Psoas muscle (tissue), 8 donors: ENCODE results near the gene SSU72. TPM values are rescaled to one million over a fixed set of nuclear protein-coding genes. Genes with fewer than 3 reads are reported as not detected.
"Not testable (repeated sequence)": the region's sequence is repeated elsewhere in the genome, so short reads cannot be mapped to it uniquely, and the experiment has no call there.

Experiments used
- ATAC-seq, 4 donors: fragments of 200-7000 bp; cut with Tn5 transposase; one replicate each; pipeline ENCODE4 v1.9.1; 2020; ENCODE audit warnings: moderate library complexity in 3 of 4, mild to moderate bottlenecking in 2 of 4
- DNase-seq, 2 donors: peaks; one replicate each; pipeline ENCODE4 v3.0.0-alpha.2; 2020
- H3K27ac ChIP-seq: fragments of 200-600 bp; one replicate; pipeline ENCODE4 v1.8.0; 2022
- H3K27me3 ChIP-seq, 3 donors: fragments of 200-600 bp in 1 of 3; one replicate each; pipeline versions ENCODE4 v1.6.1 to v1.8.0; 2013 to 2022; ENCODE audit warnings: low read length in 2 of 3, mild to moderate bottlenecking in 2 of 3, moderate library complexity in 1 of 3; ENCODE audit not compliant: insufficient read depth in 3 of 3
- H3K36me3 ChIP-seq, 2 donors: fragments of 200-600 bp in 1 of 2; one replicate each; pipeline versions ENCODE4 v1.6.1 to v1.8.0; 2013 to 2022; ENCODE audit warnings: low read depth in 1 of 2, mild to moderate bottlenecking in 1 of 2, moderate library complexity in 1 of 2; ENCODE audit not compliant: insufficient read depth in 1 of 2
- H3K4me1 ChIP-seq: fragments of 200-600 bp; one replicate; pipeline ENCODE4 v1.8.0; 2022
- H3K4me3 ChIP-seq: fragments of 200-600 bp; one replicate; pipeline ENCODE4 v1.8.0; 2022; ENCODE audit warnings: mild to moderate bottlenecking
- H3K9me3 ChIP-seq: fragments of 200-600 bp; one replicate; pipeline ENCODE4 v1.8.0; 2022
- WGBS, 3 donors: extraction: QIAGEN DNeasy Blood & Tissue Kit; methylation state at CpG; one replicate each; pipeline versions ENCODE4 v1.1.6 to v1.1.7; 2013; 5-methylcytosine and 5-hydroxymethylcytosine counted together
- intact Hi-C, 2 donors: fragments of 100-400 bp; cut with DNase I; formaldehyde crosslinking; loops; one replicate each; pipeline versions ENCODE4 v1.11.0 to v1.14.2; 2022
- polyA plus RNA-seq, 3 donors: library from polyadenylated mRNA; stranded (reverse); fragments of 200-250 nt; gene quantifications; one replicate each; pipeline ENCODE4 v1.2.3, GENCODE V29; 2013
- total RNA-seq, 4 donors: library from RNA; stranded (reverse); fragmentation: NEBNext Ultra II Directional in 2 of 4; extraction: Animal tissue kit (Norgen Biotek cat#: 25700) in 2 of 4; gene quantifications; one replicate each; pipeline versions ENCODE4 v1.2.1 to v1.2.4, GENCODE V29; 2021 to 2023
- TF ChIP-seq, protein P1 (sequence below): fragments of 200-600 bp; IDR thresholded peaks from one replicate; pipeline ENCODE4 v1.8.0; 2022; ENCODE audit warnings: antibody characterized with exemption
- donor health status: healthy with polysubstance abuse.
- donor health status: DM: no; HTN: no; CAD: no; lungs with moderate emphysema.
- donor health status: Bipolar disorder and iron deficiency.
- donor health status: healthy.
- donor health status: DM: yes; HTN: yes; CAD: no.
- donor health status: DM: no; HTN: no; CAD: no.
- donor health status: DM: no; HTN: no; CAD: no.
- donor health status: DM: yes; HTN: yes; CAD: no.

Gene SSU72
- total and polyA plus RNA-seq, 7 donors: 130 to 207 (median 179) TPM

DNA sequence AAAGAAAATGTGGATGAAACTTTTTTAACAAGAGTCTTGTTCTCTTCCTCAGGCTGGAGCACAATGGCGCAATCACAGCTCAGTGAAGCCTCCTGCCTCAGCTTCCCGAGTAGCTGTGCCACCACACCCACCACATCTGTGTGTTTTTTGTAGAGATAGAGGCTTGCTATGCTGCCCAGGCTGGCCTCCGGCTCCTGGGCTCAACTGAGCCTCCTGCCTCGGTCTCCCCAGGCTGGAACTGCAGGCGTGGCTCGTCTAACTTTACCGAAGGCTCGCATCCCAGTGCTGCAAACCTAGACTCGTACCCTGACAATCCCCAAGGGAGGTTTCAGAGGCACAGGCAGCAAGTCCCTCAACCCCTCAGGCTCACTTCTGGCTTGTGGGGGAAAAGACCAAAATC, 14.5 kb downstream of the SSU72 start:
- TF ChIP-seq, protein P1, sequence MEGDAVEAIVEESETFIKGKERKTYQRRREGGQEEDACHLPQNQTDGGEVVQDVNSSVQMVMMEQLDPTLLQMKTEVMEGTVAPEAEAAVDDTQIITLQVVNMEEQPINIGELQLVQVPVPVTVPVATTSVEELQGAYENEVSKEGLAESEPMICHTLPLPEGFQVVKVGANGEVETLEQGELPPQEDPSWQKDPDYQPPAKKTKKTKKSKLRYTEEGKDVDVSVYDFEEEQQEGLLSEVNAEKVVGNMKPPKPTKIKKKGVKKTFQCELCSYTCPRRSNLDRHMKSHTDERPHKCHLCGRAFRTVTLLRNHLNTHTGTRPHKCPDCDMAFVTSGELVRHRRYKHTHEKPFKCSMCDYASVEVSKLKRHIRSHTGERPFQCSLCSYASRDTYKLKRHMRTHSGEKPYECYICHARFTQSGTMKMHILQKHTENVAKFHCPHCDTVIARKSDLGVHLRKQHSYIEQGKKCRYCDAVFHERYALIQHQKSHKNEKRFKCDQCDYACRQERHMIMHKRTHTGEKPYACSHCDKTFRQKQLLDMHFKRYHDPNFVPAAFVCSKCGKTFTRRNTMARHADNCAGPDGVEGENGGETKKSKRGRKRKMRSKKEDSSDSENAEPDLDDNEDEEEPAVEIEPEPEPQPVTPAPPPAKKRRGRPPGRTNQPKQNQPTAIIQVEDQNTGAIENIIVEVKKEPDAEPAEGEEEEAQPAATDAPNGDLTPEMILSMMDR: no peak
- intact Hi-C loops: loop anchor here in 1 of 2 donors (5.0 kb wide), 1 partner anchor 43 kb away; no protein-coding TSS in a partner anchor
- Histone ChIP-seq H3K36me3 (peaks cover 3 to 52% of the 10 kb centered on the region in 2 donors), H3K27ac (no peak overlapping the region), H3K4me3 (no peak overlapping the region), H3K4me1 (peaks cover 6% of the 10 kb centered on the region), H3K27me3 (no peaks in the 10 kb centered on the region), H3K9me3 (no peaks in the 10 kb centered on the region)
- ATAC-seq (no peak), DNase-seq (no peak)
- 85 to 89% (median 87%) methylated on average over 9 of the region's 9 CpGs for WGBS, 3 donors

DNA sequence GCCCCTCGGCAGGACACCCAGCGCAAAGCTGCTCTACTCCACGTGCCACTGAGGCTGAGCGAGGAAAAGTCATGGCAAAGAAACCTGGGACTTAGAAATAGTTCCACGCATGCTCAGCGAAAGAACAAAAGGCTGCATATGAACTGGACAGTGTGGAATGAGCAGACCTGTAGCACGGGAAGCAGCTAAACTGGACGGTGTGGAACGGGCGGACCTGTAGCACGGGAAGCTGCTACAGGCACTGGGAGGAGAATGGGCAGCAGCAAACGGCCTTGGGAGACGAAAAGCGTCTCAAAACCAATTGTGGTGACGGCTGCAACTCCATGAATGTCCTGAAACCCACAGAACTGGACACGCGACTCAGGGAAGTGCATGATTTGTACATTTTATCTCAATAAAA, 15.6 kb downstream of the SSU72 start:
- peaks cover 0 to 43% of the 10 kb centered on the region in 2 donors for H3K36me3 ChIP-seq
- DNase-seq: no peak
- no peak for ATAC-seq
- peaks cover 16% of the 10 kb centered on the region for H3K4me1 ChIP-seq
- H3K27me3 ChIP-seq: no peaks in the 10 kb centered on the region
- no peaks in the 10 kb centered on the region for H3K9me3 ChIP-seq
- intact Hi-C loops: no loop called here
- no peak overlapping the region for H3K4me3 ChIP-seq
- H3K27ac ChIP-seq: no peak overlapping the region
- TF ChIP-seq, protein P1: no peak
- WGBS, 3 donors: 82 to 84% (median 82%) methylated on average over 17 of the region's 17 CpGs

DNA sequence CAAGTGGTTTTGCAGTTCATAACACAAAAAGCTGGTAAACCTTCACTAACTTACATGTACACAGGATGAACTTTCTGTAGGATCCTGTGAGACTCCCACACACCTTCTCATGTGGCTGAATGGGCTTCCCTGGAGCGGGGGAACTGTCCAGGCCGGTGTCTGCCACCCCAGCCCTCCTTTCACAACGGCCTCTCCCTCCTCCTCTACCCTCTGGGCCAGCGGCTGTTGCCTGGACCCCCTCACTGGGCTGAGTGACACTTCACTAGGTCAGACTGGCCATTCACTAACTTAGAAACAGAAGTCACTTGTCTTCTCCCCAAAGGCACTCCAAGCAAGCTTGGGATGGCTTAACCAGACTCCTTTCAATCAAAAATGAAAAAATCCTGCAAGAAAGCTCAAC, 16.1 kb downstream of the SSU72 start:
- Histone ChIP-seq H3K27ac (no peak overlapping the region), H3K9me3 (no peaks in the 10 kb centered on the region), H3K4me1 (peaks cover 17% of the 10 kb centered on the region), H3K27me3 (no peaks in the 10 kb centered on the region), H3K4me3 (no peak overlapping the region), H3K36me3 (peaks cover 0 to 38% of the 10 kb centered on the region in 2 donors)
- 59 to 69% (median 62%) methylated on average over 4 of the region's 4 CpGs for WGBS, 3 donors
- ATAC-seq (no peak), DNase-seq (no peak)
- TF ChIP-seq, protein P1: no peak
- intact Hi-C loops: no loop called here

DNA sequence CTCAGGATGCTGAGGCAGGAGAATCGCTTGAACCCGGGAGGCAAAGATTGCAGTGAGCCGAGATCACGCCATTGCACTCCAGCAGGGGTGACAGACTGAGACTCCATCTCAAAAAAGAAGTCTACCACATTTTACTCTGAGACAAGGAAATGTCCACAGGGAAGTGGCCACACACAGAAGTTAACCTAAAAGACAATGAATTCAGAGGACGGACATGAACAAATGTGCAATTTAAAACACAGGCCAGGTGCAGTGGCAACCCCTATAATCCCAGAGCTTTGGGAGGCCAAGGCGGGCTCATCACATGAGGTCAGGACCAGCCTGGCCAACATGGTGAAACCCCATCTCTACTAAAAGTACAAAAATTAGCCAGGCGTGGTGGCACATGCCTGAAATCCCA, 17.0 kb downstream of the SSU72 start:
- DNase-seq, H3K27me3 ChIP-seq, ATAC-seq, H3K9me3 ChIP-seq, intact Hi-C loops, H3K4me3 ChIP-seq, H3K27ac ChIP-seq: not testable (repeated sequence)
- Histone ChIP-seq H3K4me1 (peaks cover 17% of the 10 kb centered on the region), H3K36me3 (peaks cover 0 to 29% of the 10 kb centered on the region in 2 donors)
- WGBS, 3 donors: 78 to 91% (median 85%) methylated on average over 7 of the region's 7 CpGs

DNA sequence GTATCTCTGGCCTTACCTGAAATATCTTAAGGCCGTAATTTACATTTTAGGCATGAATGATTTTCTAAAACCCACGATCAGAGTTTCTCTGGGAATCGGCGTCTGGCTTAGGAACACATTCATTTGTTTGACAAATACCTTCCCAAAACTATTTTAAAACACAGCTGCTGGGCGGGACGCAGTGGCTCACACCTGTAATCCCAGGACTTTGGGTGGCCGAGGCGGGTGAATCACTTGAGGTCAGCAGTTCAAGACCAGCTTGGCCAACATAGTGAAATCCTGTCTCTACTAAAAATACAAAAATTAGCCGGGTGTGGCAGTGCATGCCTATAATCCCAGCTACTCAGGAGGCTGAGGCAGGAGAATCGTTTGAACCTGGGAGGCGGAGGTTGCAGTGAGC, 17.7 kb downstream of the SSU72 start:
- H3K27ac ChIP-seq, H3K27me3 ChIP-seq, H3K9me3 ChIP-seq, intact Hi-C loops, ATAC-seq, DNase-seq, H3K4me3 ChIP-seq: not testable (repeated sequence)
- WGBS, 3 donors: 88 to 94% (median 90%) methylated on average over 11 of the region's 11 CpGs
- Histone ChIP-seq H3K36me3 (peaks cover 0 to 22% of the 10 kb centered on the region in 2 donors), H3K4me1 (peaks cover 17% of the 10 kb centered on the region)

DNA sequence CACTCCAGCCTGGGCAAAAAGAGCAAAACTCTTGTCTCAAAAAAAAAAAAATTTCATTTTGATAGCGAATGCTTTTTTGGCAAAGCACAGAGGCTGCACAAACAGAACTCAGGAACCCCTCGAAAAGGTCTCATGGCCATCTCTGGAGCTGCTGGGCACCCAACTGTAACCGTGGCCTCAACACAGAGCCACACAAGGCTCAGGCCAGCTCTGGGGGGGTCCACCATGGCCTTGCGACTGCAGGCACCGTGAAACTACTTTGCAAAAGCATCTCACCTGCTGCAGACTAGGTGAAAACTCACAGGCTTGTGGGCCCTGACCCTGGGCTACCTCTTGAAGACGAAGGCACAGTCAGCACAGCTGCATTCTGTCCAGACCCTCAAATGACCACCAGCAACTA, 18.2 kb downstream of the SSU72 start:
- Histone ChIP-seq H3K36me3 (peaks cover 0 to 17% of the 10 kb centered on the region in 2 donors), H3K4me3 (no peak overlapping the region), H3K27me3 (no peaks in the 10 kb centered on the region), H3K4me1 (peaks cover 18% of the 10 kb centered on the region), H3K9me3 (no peaks in the 10 kb centered on the region), H3K27ac (no peak overlapping the region)
- ATAC-seq: no peak
- no peak for DNase-seq
- WGBS, 3 donors: 86 to 92% (median 88%) methylated on average over 6 of the region's 6 CpGs
- TF ChIP-seq, protein P1: no peak
- intact Hi-C loops: no loop called here
